Mesenchymal stem cell (in vitro differentiated cells and primary cell): ENCODE results near the gene SPTLC2.

Source experiments
- DNase-seq: peaks from one replicate; pipeline ENCODE4 v3.0.0-alpha.2; 2013
- H2AFZ ChIP-seq: one replicate; pipeline ENCODE4 v1.6.1; 2013; ENCODE audit warnings: low read depth, mild to moderate bottlenecking, control low read depth, inconsistent platforms, low read length, moderate library complexity
- H2AK5ac ChIP-seq: 2 replicates; pipeline ENCODE4 v1.6.1; 2013; ENCODE audit warnings: low read length, moderate library complexity, mild to moderate bottlenecking, inconsistent platforms; ENCODE audit not compliant: severe bottlenecking
- H2BK120ac ChIP-seq: one replicate; pipeline ENCODE4 v1.6.1; 2013; ENCODE audit warnings: low read depth, mild to moderate bottlenecking, inconsistent platforms, low read length, moderate library complexity
- H2BK12ac ChIP-seq, 2 experiments: one replicate each; pipeline ENCODE4 v1.6.1; 2013; ENCODE audit warnings: inconsistent platforms in 2 of 2, low read length in 2 of 2, mild to moderate bottlenecking in 2 of 2, moderate library complexity in 2 of 2, control low read depth in 1 of 2
- H2BK15ac ChIP-seq: one replicate; pipeline ENCODE4 v1.6.1; 2013; ENCODE audit warnings: mild to moderate bottlenecking, low read depth, inconsistent platforms; ENCODE audit not compliant: poor library complexity, severe bottlenecking
- H2BK5ac ChIP-seq: 2 replicates; pipeline ENCODE4 v1.6.1; 2013; ENCODE audit warnings: low read depth, mild to moderate bottlenecking, low read length, control low read depth, inconsistent platforms; ENCODE audit not compliant: poor library complexity, severe bottlenecking
- H3K14ac ChIP-seq, 2 experiments: one replicate each; pipeline ENCODE4 v1.6.1; 2013; ENCODE audit warnings: inconsistent platforms in 2 of 2, low read length in 2 of 2, control low read depth in 1 of 2, mild to moderate bottlenecking in 1 of 2, moderate library complexity in 1 of 2
- H3K18ac ChIP-seq, 2 experiments: one replicate each; pipeline ENCODE4 v1.6.1; 2013; ENCODE audit warnings: inconsistent platforms in 2 of 2, low read length in 2 of 2, control low read depth in 1 of 2, low read depth in 1 of 2, mild to moderate bottlenecking in 1 of 2
- H3K23ac ChIP-seq, 2 experiments: one replicate each; pipeline ENCODE4 v1.6.1; 2013; ENCODE audit warnings: inconsistent platforms in 2 of 2, low read length in 2 of 2, mild to moderate bottlenecking in 2 of 2, moderate library complexity in 2 of 2, control low read depth in 1 of 2
- H3K27ac ChIP-seq: 2 replicates; pipeline ENCODE4 v1.5.1; 2013; ENCODE audit warnings: mild to moderate bottlenecking, moderate library complexity, low read length, control low read depth, inconsistent platforms; ENCODE audit not compliant: poor library complexity, severe bottlenecking
- H3K27me3 ChIP-seq, 2 experiments: 2 replicates each; pipeline versions ENCODE4 v1.6.1 to v1.7.0; 2013; ENCODE audit warnings: low read length in 2 of 2, mild to moderate bottlenecking in 2 of 2, moderate library complexity in 2 of 2, control low read depth in 1 of 2, inconsistent platforms in 1 of 2; ENCODE audit not compliant: control insufficient read depth in 1 of 2, insufficient read depth in 1 of 2
- H3K36me3 ChIP-seq, 2 experiments: 2 replicates each; pipeline versions ENCODE4 v1.6.1 to v1.7.0; 2013; ENCODE audit warnings: low read length in 2 of 2, control low read depth in 1 of 2, inconsistent platforms in 1 of 2, low read depth in 1 of 2, mild to moderate bottlenecking in 1 of 2; ENCODE audit not compliant: insufficient read depth in 2 of 2, control insufficient read depth in 1 of 2
- H3K4ac ChIP-seq, 2 experiments: one replicate each; pipeline ENCODE4 v1.6.1; 2013; ENCODE audit warnings: inconsistent platforms in 2 of 2, low read length in 2 of 2, mild to moderate bottlenecking in 2 of 2, moderate library complexity in 2 of 2, control low read depth in 1 of 2, low read depth in 1 of 2
- H3K4me1 ChIP-seq: 2 replicates; pipeline ENCODE4 v1.6.1; 2013; ENCODE audit warnings: low read depth, low read length, control low read depth; ENCODE audit not compliant: control insufficient read depth, insufficient read depth
- H3K4me2 ChIP-seq: 2 replicates; pipeline ENCODE4 v1.6.1; 2013; ENCODE audit warnings: low read length, mild to moderate bottlenecking, inconsistent platforms; ENCODE audit not compliant: poor library complexity, severe bottlenecking
- H3K4me3 ChIP-seq, 2 experiments: 2 replicates each; pipeline versions ENCODE4 v1.5.1 to v1.7.0; 2013; ENCODE audit warnings: low read length in 2 of 2, mild to moderate bottlenecking in 2 of 2, control low read depth in 1 of 2, low read depth in 1 of 2; ENCODE audit not compliant: insufficient read depth in 1 of 2
- H3K79me1 ChIP-seq: replicated peaks from 2 replicates; pipeline ENCODE4 v1.6.1; 2013; ENCODE audit warnings: mild to moderate bottlenecking, control low read depth, low read length, inconsistent platforms; ENCODE audit not compliant: poor library complexity, severe bottlenecking
- H3K9ac ChIP-seq: 2 replicates; pipeline ENCODE4 v1.7.0; 2013; ENCODE audit warnings: mild to moderate bottlenecking, low read length, moderate library complexity
- H3K9me3 ChIP-seq: 2 replicates; pipeline ENCODE4 v1.7.0; 2013; ENCODE audit warnings: mild to moderate bottlenecking, low read length; ENCODE audit not compliant: control insufficient read depth
- H4K8ac ChIP-seq: one replicate; pipeline ENCODE4 v1.6.1; 2013; ENCODE audit warnings: inconsistent platforms, mild to moderate bottlenecking, low read length, moderate library complexity
- H4K91ac ChIP-seq: one replicate; pipeline ENCODE4 v1.6.1; 2013; ENCODE audit warnings: mild to moderate bottlenecking, low read length, inconsistent platforms
- WGBS: methylation state at CpG from one replicate; pipeline ENCODE4 v1.1.7; 2013; ENCODE audit warnings: mixed read lengths; 5-methylcytosine and 5-hydroxymethylcytosine counted together

The SPTLC2 gene

DNA sequence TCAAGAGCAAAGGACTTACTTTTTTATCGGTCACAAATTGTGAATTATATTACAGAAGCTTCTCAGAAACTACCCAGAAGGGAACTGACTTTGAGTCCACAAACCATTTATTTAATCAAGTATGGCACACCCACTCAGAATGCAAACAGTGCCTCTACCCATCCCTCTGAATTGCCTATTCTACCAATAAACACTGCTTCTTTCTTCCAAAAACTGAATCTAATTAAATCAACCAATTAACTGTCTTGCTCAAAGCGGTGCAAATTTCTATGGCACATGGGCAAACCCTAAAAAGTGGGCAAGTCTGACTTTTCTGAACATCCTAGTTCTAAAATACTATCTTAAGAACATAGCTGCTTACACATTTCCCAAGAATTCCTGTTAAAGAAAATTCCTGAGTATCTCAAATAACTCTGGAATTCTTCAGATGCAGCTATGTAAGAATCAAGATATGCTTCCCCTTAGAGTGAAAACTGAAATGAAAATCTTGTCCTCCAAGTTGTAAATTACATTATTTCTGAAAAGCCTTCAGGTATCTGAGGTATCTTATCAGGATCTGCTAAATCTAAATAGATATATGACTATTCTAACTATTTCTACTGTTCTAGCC lies 4.3 kb downstream of the SPTLC2 start:
- no peak overlapping the region for H2BK5ac ChIP-seq
- no peak overlapping the region for H3K14ac ChIP-seq
- no peak overlapping the region for H3K4me3 ChIP-seq
- peaks cover 3 to 4% of the 10 kb centered on the region in 2 experiments for H3K36me3 ChIP-seq
- WGBS: 69% methylated on average over 2 of the region's 2 CpGs
- no peak overlapping the region for H2BK120ac ChIP-seq
- H3K9me3 ChIP-seq: no peaks in the 10 kb centered on the region
- H4K8ac ChIP-seq: no peak overlapping the region
- H3K4me2 ChIP-seq: peak overlapping the region; percentile 45
- no peak overlapping the region for H3K23ac ChIP-seq
- peaks cover 4% of the 10 kb centered on the region for H3K4me1 ChIP-seq
- H3K18ac ChIP-seq: no peak overlapping the region
- H3K9ac ChIP-seq: peak overlapping the region; percentile 5
- peak overlapping the region; percentile 84 for H3K27ac ChIP-seq
- no peaks in the 10 kb centered on the region for H3K27me3 ChIP-seq
- H2BK15ac ChIP-seq: no peak overlapping the region
- peak; percentile 50 for DNase-seq
- peaks cover 2% of the 10 kb centered on the region for H3K79me1 ChIP-seq
- no peak overlapping the region for H4K91ac ChIP-seq
- H2AK5ac ChIP-seq: no peak overlapping the region
- H2BK12ac ChIP-seq: no peak overlapping the region
- H2AFZ ChIP-seq: no peak overlapping the region
- no peak overlapping the region for H3K4ac ChIP-seq

DNA sequence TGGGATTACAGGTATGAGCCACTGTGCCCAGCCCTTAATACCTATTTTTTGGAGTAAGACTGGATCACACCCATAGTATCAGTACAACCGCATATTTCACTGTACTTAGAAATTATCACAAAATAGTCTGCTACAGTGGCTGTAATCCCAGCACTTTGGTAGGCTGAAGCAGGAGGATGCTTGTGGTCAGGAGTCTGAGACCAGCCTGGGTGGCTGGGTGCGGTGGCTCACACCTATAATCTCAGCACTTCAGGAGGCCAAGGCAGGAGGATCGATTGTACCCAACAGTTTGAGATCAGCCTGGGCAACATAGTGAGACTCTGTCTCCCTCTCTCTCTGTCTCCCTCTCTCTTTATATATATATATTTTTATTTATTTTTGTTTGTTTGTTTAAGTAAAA lies 5.9 kb downstream of the SPTLC2 start:
- Histone ChIP-seq H3K23ac (no peak overlapping the region), H2BK5ac (no peak overlapping the region), H4K91ac (no peak overlapping the region), H3K9me3 (no peaks in the 10 kb centered on the region), H2BK12ac (peak overlapping the region in 1 of 2 experiments; percentile 77), H2BK15ac (no peak overlapping the region), H3K14ac (no peak overlapping the region), H3K4me1 (peaks cover 7% of the 10 kb centered on the region), H3K4me3 (no peak overlapping the region), H3K18ac (no peak overlapping the region), H3K79me1 (peaks cover 4% of the 10 kb centered on the region), H3K9ac (no peak overlapping the region), H3K27me3 (no peaks in the 10 kb centered on the region), H3K27ac (no peak overlapping the region), H2BK120ac (no peak overlapping the region), H2AK5ac (no peak overlapping the region), H4K8ac (no peak overlapping the region), H3K4me2 (no peak overlapping the region), H2AFZ (no peak overlapping the region), H3K36me3 (peaks cover 3 to 4% of the 10 kb centered on the region in 2 experiments), H3K4ac (no peak overlapping the region)
- no peak for DNase-seq
- 50% methylated on average over 1 of the region's 3 CpGs for WGBS

DNA sequence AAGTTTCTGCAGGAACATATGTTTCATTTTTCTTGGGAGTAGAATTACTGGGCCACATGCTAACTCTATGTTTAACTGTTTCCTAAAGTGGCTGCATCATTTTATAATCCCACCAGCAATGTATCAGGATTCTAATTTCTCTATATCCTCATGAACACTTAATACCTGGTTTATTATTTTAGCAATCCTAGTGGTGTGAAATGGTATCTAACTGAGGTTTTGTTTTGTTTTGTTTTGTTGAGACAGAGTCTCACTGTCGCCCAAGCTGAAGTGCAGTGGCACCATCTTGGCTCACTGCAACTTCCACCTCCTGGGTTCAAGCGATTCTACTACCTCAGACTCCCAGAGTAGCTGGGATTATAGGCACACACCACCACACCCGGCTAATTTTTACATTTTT lies 6.5 kb downstream of the SPTLC2 start:
- no peak overlapping the region for H2BK5ac ChIP-seq
- 97% methylated on average over 3 of the region's 3 CpGs for WGBS
- H3K9me3 ChIP-seq: no peaks in the 10 kb centered on the region
- no peaks in the 10 kb centered on the region for H3K27me3 ChIP-seq
- no peak overlapping the region for H3K4ac ChIP-seq
- H2AK5ac ChIP-seq: no peak overlapping the region
- H3K4me2 ChIP-seq: no peak overlapping the region
- no peak overlapping the region for H2BK120ac ChIP-seq
- no peak overlapping the region for H3K14ac ChIP-seq
- no peak overlapping the region for H4K8ac ChIP-seq
- no peak overlapping the region for H3K9ac ChIP-seq
- H3K23ac ChIP-seq: no peak overlapping the region
- H3K18ac ChIP-seq: no peak overlapping the region
- no peak overlapping the region for H2BK12ac ChIP-seq
- no peak for DNase-seq
- no peak overlapping the region for H2BK15ac ChIP-seq
- H3K36me3 ChIP-seq: peaks cover 3 to 4% of the 10 kb centered on the region in 2 experiments
- no peak overlapping the region for H3K27ac ChIP-seq
- H3K4me3 ChIP-seq: no peak overlapping the region
- H3K79me1 ChIP-seq: peaks cover 8% of the 10 kb centered on the region
- no peak overlapping the region for H4K91ac ChIP-seq
- H2AFZ ChIP-seq: no peak overlapping the region
- peaks cover 7% of the 10 kb centered on the region for H3K4me1 ChIP-seq

DNA sequence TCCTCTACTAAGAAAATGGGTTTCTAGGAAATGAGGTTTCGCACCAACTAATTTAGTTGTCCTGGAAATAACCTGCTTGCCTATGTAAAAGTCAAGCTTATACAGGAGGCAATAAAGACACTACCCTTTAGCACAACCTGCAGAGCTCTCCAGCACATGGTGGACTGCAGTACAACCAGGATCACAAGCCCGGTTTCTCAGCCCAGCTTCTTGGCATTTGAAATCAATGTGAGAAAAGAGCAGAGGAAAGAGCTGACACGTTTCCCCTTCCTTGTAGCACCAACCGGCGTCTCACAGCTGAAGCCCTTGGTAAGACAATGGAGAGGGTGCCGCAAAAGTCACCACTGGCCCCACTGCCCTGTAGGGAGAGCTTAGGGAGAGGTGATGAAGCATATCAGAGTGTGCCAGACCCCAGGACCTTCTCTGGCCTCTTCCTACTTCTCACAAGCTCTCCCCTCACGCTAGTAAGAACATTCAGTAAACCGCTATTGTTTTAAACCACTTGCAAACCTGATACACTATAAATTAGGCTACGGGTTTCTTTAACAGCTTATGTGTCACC lies 8.6 kb downstream of the SPTLC2 start:
- no peak overlapping the region for H2BK120ac ChIP-seq
- H3K9me3 ChIP-seq: no peaks in the 10 kb centered on the region
- no peak overlapping the region for H2BK5ac ChIP-seq
- H3K18ac ChIP-seq: peak overlapping the region in 1 of 2 experiments; percentile 48
- peak overlapping the region; percentile 44 for H2BK15ac ChIP-seq
- peaks cover 12% of the 10 kb centered on the region for H3K4me1 ChIP-seq
- H3K9ac ChIP-seq: no peak overlapping the region
- WGBS: 82% methylated on average over 6 of the region's 9 CpGs
- H3K4ac ChIP-seq: peak overlapping the region in 1 of 2 experiments; percentile 67
- DNase-seq: no peak
- H2BK12ac ChIP-seq: no peak overlapping the region
- H3K79me1 ChIP-seq: peaks cover 9% of the 10 kb centered on the region
- no peak overlapping the region for H3K4me3 ChIP-seq
- peak overlapping the region; percentile 45 for H4K8ac ChIP-seq
- peaks cover 0 to 3% of the 10 kb centered on the region in 2 experiments for H3K36me3 ChIP-seq
- H4K91ac ChIP-seq: peak overlapping the region; percentile 43
- peak overlapping the region in 1 of 2 experiments; percentile 65 for H3K14ac ChIP-seq
- no peak overlapping the region for H2AK5ac ChIP-seq
- H3K27me3 ChIP-seq: no peaks in the 10 kb centered on the region
- no peak overlapping the region for H3K4me2 ChIP-seq
- H2AFZ ChIP-seq: no peak overlapping the region
- H3K27ac ChIP-seq: peak overlapping the region; percentile 35
- H3K23ac ChIP-seq: no peak overlapping the region
